GM12891 (cell line): ENCODE results near the gene OCA2.

Experiments used
- PAX5 ChIP-seq: IDR thresholded peaks from 2 replicates; pipeline ENCODE4 v1.6.1; 2011; ENCODE audit warnings: low read length, moderate library complexity, mild to moderate bottlenecking; ENCODE audit not compliant: insufficient read depth, severe bottlenecking
- POLR2A ChIP-seq: IDR thresholded peaks from 2 replicates; pipeline ENCODE4 v1.6.1; 2011; ENCODE audit warnings: low read depth, low read length, control low read depth
- POLR2AphosphoS5 ChIP-seq: IDR thresholded peaks from 2 replicates; pipeline ENCODE4 v1.6.1; 2011; ENCODE audit warnings: low read depth, low read length, control low read depth
- POU2F2 ChIP-seq: IDR thresholded peaks from 2 replicates; pipeline ENCODE4 v1.6.1; 2011; ENCODE audit warnings: low read depth, mild to moderate bottlenecking, control low read depth, low read length, moderate library complexity
- TAF1 ChIP-seq: IDR thresholded peaks from 2 replicates; pipeline ENCODE4 v1.6.1; 2011; ENCODE audit warnings: low read depth, low read length, control low read depth

DNA sequence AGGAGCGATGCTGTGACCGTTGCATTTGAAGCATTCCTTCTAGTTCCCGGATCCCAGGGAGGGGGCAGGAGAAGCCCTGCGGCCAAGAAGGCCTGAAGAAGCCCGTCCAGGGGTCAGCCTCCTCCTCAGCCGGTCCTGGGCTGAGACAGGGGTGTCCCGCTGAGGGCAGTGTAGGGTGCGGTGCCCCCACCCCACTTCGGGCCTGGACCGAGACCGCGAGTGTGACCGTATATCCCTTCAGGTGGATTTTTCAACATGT lies 2.8 kb downstream of the OCA2 start:
- TF ChIP-seq POLR2A (no peak), POLR2AphosphoS5 (no peak), TAF1 (no peak), PAX5 (no peak), POU2F2 (no peak)
